H1 (cell line): Measurements from ENCODE around the gene TUBB2B. TPM values are rescaled to one million over a fixed set of nuclear protein-coding genes. Genes with fewer than 3 reads are reported as not detected.
A peak's percentile ranks its signal among the peaks of the same experiment; 100 is the strongest.

ENCODE experiments used
- CTCF ChIA-PET: fragments of 300-600 bp; sonication (Branson Sonifier 250); formaldehyde crosslinking; loops from one replicate; lab custom pipeline; 2021; ENCODE audit not compliant: partially characterized antibody; lab: Charles Lee
- POLR2A ChIA-PET: fragments of 300-600 bp; sonication (Branson Sonifier 250); formaldehyde crosslinking; loops from one replicate; lab custom pipeline; 2021; ENCODE audit warnings: inconsistent platforms; ENCODE audit not compliant: partially characterized antibody; lab: Charles Lee
- DNase-seq, 2 experiments: peaks; one replicate each; pipeline versions ENCODE4 v3.0.0 to v3.0.0-alpha.2; 2010 to 2022; ENCODE audit warnings: low spot score in 2 of 2, low read depth in 1 of 2, mixed read lengths in 1 of 2
- FAIRE-seq: peaks from 2 replicates; lab custom pipeline; 2011; peaks lifted over from hg19 to GRCh38; lab: Jason Lieb, UNC
- H2AFZ ChIP-seq: 2 replicates; pipeline ENCODE4 v1.8.1; 2012; ENCODE audit warnings: low read length, inconsistent platforms
- H2AK5ac ChIP-seq: 2 replicates; pipeline ENCODE4 v1.6.1; 2013; ENCODE audit warnings: low read depth, low read length
- H2BK120ac ChIP-seq: replicated peaks from 2 replicates; pipeline ENCODE3; 2013; ENCODE audit warnings: low read depth, low read length, inconsistent platforms
- H2BK12ac ChIP-seq: 2 replicates; pipeline ENCODE4 v1.6.1; 2013; ENCODE audit warnings: low read depth, low read length
- H2BK15ac ChIP-seq: 2 replicates; pipeline ENCODE4 v1.6.1; 2013; ENCODE audit warnings: low read length
- H2BK20ac ChIP-seq: 2 replicates; pipeline ENCODE4 v1.6.1; 2013; ENCODE audit warnings: low read length
- H2BK5ac ChIP-seq: 2 replicates; pipeline ENCODE4 v1.6.1; 2013; ENCODE audit warnings: low read depth, low read length
- H3K14ac ChIP-seq: 2 replicates; pipeline ENCODE4 v1.6.1; 2013; ENCODE audit warnings: inconsistent platforms; ENCODE audit not compliant: insufficient read length
- H3K18ac ChIP-seq: 2 replicates; pipeline ENCODE4 v1.6.1; 2013; ENCODE audit warnings: low read length; ENCODE audit errors: extremely low read depth
- H3K23ac ChIP-seq: 2 replicates; pipeline ENCODE4 v1.6.1; 2013; ENCODE audit warnings: inconsistent platforms; ENCODE audit not compliant: insufficient read length
- H3K23me2 ChIP-seq: 2 replicates; pipeline ENCODE4 v1.6.1; 2013; ENCODE audit warnings: low read depth, low read length
- H3K27ac ChIP-seq: 2 replicates; pipeline ENCODE4 v1.6.1; 2011; ENCODE audit warnings: low read depth, low read length, inconsistent platforms
- H3K27me3 ChIP-seq, 4 experiments: replicated peaks in 1 of 4; 1 replicate in 1 of 4; 2 replicates in 3 of 4; pipeline versions ENCODE4 v1.6.1 to v1.8.1; 2011 to 2013; ENCODE audit warnings: low read length in 3 of 4, mild to moderate bottlenecking in 3 of 4, inconsistent platforms in 2 of 4, mixed read lengths in 2 of 4, moderate library complexity in 1 of 4; ENCODE audit not compliant: control insufficient read depth in 3 of 4, insufficient read depth in 3 of 4; ENCODE audit errors: extremely low read depth in 1 of 4
- H3K36me3 ChIP-seq, 4 experiments: 2 replicates each; pipeline versions ENCODE4 v1.6.1 to v1.8.1; 2011 to 2013; ENCODE audit warnings: mild to moderate bottlenecking in 4 of 4, low read length in 3 of 4, moderate library complexity in 2 of 4, control low read depth in 1 of 4, inconsistent platforms in 1 of 4; ENCODE audit not compliant: insufficient read depth in 4 of 4, control insufficient read depth in 2 of 4
- H3K4ac ChIP-seq: replicated peaks from 2 replicates; pipeline ENCODE3; 2013; ENCODE audit warnings: low read length, low read depth, mixed read lengths, inconsistent platforms; ENCODE audit not compliant: insufficient read length
- H3K4me1 ChIP-seq, 4 experiments: replicated peaks in 1 of 4; 1 replicate in 1 of 4; 2 replicates in 3 of 4; pipeline versions ENCODE4 v1.6.1 to v1.8.1; 2011 to 2013; ENCODE audit warnings: low read length in 3 of 4, inconsistent platforms in 2 of 4, mixed read lengths in 1 of 4; ENCODE audit not compliant: insufficient read depth in 4 of 4, control insufficient read depth in 3 of 4
- H3K4me2 ChIP-seq, 2 experiments: 2 replicates each; pipeline versions ENCODE4 v1.6.1 to v1.8.1; 2011 to 2013; ENCODE audit warnings: low read depth in 2 of 2, low read length in 2 of 2, control low read depth in 1 of 2, inconsistent platforms in 1 of 2, mild to moderate bottlenecking in 1 of 2; ENCODE audit not compliant: insufficient read depth in 1 of 2
- H3K4me3 ChIP-seq, 4 experiments: fragments of 200-600, 300-600 bp in 1 of 4; sonication (generic), shearing (Covaris generic), sonication (Bioruptor Twin) in 1 of 4; 2 replicates each; pipeline versions ENCODE4 v1.5.1 to v1.8.1; 2011 to 2016; ENCODE audit warnings: low read length in 4 of 4, low read depth in 3 of 4, control low read depth in 2 of 4, inconsistent platforms in 2 of 4, mild to moderate bottlenecking in 2 of 4, mixed read lengths in 1 of 4, moderate library complexity in 1 of 4; ENCODE audit not compliant: insufficient read depth in 2 of 4; ENCODE audit errors: extremely low read depth in 1 of 4
- H3K56ac ChIP-seq: replicated peaks from 2 replicates; pipeline ENCODE3; 2013; ENCODE audit warnings: low read depth, mild to moderate bottlenecking, mixed read lengths, low read length, inconsistent platforms; ENCODE audit not compliant: insufficient read length
- H3K79me1 ChIP-seq: 2 replicates; pipeline ENCODE4 v1.6.1; 2013; ENCODE audit warnings: low read depth, low read length, control low read depth
- H3K79me2 ChIP-seq, 2 experiments: 2 replicates each; pipeline versions ENCODE4 v1.6.1 to v1.8.1; 2012 to 2013; ENCODE audit warnings: low read length in 2 of 2, mild to moderate bottlenecking in 2 of 2, inconsistent platforms in 1 of 2; ENCODE audit not compliant: insufficient read depth in 2 of 2, control insufficient read depth in 1 of 2
- H3K9ac ChIP-seq, 4 experiments: replicated peaks in 1 of 4; 1 replicate in 1 of 4; 2 replicates in 3 of 4; pipeline versions ENCODE4 v1.6.1 to v1.8.1; 2011 to 2013; ENCODE audit warnings: low read depth in 3 of 4, low read length in 3 of 4, control low read depth in 2 of 4, mild to moderate bottlenecking in 2 of 4, moderate library complexity in 2 of 4, inconsistent platforms in 1 of 4; ENCODE audit errors: extremely low read depth in 1 of 4
- H3K9me3 ChIP-seq, 2 experiments: 2 replicates each; pipeline versions ENCODE4 v1.6.1 to v1.8.1; 2012 to 2013; ENCODE audit warnings: mild to moderate bottlenecking in 2 of 2, moderate library complexity in 2 of 2, control low read depth in 1 of 2, inconsistent platforms in 1 of 2, low read depth in 1 of 2, low read length in 1 of 2, mixed read lengths in 1 of 2; ENCODE audit not compliant: insufficient read depth in 2 of 2
- H4K20me1 ChIP-seq, 2 experiments: replicated peaks in 1 of 2; 2 replicates each; pipeline versions ENCODE3 to v1.8.1; 2011 to 2013; ENCODE audit warnings: inconsistent platforms in 2 of 2, low read length in 2 of 2, mild to moderate bottlenecking in 1 of 2; ENCODE audit not compliant: insufficient read depth in 2 of 2, control insufficient read depth in 1 of 2
- H4K5ac ChIP-seq: 2 replicates; pipeline ENCODE4 v1.6.1; 2013; ENCODE audit warnings: low read length, low read depth, mixed read lengths, inconsistent platforms; ENCODE audit not compliant: insufficient read length
- H4K8ac ChIP-seq: 2 replicates; pipeline ENCODE4 v1.8.0; 2013; ENCODE audit warnings: mild to moderate bottlenecking, moderate library complexity, low read length, inconsistent platforms; ENCODE audit not compliant: insufficient read depth; ENCODE audit errors: extremely low read depth
- H4K91ac ChIP-seq: replicated peaks from 2 replicates; pipeline ENCODE3; 2013; ENCODE audit warnings: low read length, mixed read lengths, inconsistent platforms; ENCODE audit not compliant: insufficient read length
- WGBS, 2 experiments: shearing (Covaris generic) in 1 of 2; methylation state at CpG; one replicate each; pipeline versions ENCODE4 v1.1.6 to v1.1.7; 2013 to 2015; ENCODE audit warnings: low lambda C conversion rate in 2 of 2, mixed read lengths in 2 of 2, inconsistent platforms in 1 of 2, low coverage in 1 of 2, missing lambda C conversion rate in 1 of 2; ENCODE audit not compliant: insufficient replicate concordance in 2 of 2, insufficient coverage in 1 of 2, insufficient read length in 1 of 2; ENCODE audit errors: extremely low coverage in 1 of 2, missing lambda C conversion rate in 1 of 2; 5-methylcytosine and 5-hydroxymethylcytosine counted together
- polyA plus RNA-seq, 7 experiments: library from polyadenylated mRNA; depleted of rRNA in 3 of 7; stranded (reverse) in 5 of 7; unstranded in 2 of 7; fragments of >200 nt in 5 of 7; fragments of 200-250 nt in 2 of 7; gene quantifications; 1 replicate in 5 of 7; 2 replicates in 1 of 7; 4 replicates in 1 of 7; pipeline versions ENCODE4 v1.2.1 to v1.2.3, GENCODE V29; 2011 to 2013; ENCODE audit warnings: missing spikeins in 2 of 7, mixed read lengths in 2 of 7
- total RNA-seq: library from RNA; stranded (reverse); fragmentation: NEBNext Ultra II Directional; extraction: Animal tissue kit (Norgen Biotek cat#: 25700); gene quantifications from 2 replicates; pipeline ENCODE4 v1.2.1, GENCODE V29; 2021

Gene TUBB2B
- total and polyA plus RNA-seq, 2 of the 8 experiments (the other 6 are each of a cell fraction or from before 2014, with no cell fraction given), result 612 to 722 TPM

DNA sequence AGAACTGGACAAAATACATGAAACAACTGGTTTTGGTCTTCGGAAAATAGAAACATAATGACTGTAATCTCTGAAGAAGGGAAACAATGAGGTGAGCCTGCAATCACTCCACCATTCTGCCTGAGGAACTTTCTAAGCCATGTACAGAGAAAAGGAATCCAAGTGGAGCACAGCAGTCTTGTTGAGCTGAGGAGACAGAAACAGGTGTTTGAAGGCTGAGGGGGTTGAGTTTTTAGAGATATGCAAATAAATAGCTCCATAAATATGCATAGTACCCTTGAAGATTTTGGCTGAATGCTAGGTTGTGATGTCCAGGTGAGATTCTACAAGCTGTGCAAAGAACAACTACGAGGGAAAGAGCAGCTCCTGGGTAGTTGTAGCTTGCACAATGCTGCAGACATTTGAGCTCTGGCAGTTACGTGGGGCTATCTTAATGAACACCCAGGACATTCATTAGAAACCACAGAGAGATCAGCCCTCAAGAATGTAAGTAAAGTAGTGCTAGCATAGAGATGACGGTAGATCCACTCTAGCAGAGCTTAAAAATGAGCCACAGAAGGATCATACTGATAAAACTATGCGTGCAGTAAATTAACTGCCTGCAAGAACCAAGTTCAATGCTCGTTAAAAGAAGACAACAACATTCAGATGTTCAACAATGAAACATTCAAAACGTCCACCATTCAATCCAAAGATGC is 24.3 kb downstream of the TUBB2B start:
- Histone ChIP-seq H4K8ac (no peak overlapping the region), H2AFZ (peak overlapping the region; percentile 42; the same call in 1 of the 2 replicates), H2BK12ac (no peak overlapping the region), H2BK20ac (no peak overlapping the region), H3K4me3 (no peak overlapping the region), H3K4me2 (no peak overlapping the region), H3K18ac (no peak overlapping the region), H3K23me2 (no peaks in the 10 kb centered on the region), H2BK120ac (no peak overlapping the region), H3K79me1 (no peaks in the 10 kb centered on the region), H3K79me2 (no peaks in the 10 kb centered on the region), H3K23ac (no peak overlapping the region), H3K4ac (no peak overlapping the region), H4K91ac (no peak overlapping the region), H3K56ac (no peak overlapping the region), H3K4me1 (peaks cover 0 to 5% (median 4%) of the 10 kb centered on the region in 4 experiments; a peak in 5 of 7 replicates), H4K5ac (no peak overlapping the region), H3K9me3 (no peaks in the 10 kb centered on the region), H2BK15ac (no peak overlapping the region), H2BK5ac (no peak overlapping the region), H3K27ac (no peak overlapping the region), H4K20me1 (no peaks in the 10 kb centered on the region), H3K14ac (no peak overlapping the region), H2AK5ac (no peak overlapping the region), H3K27me3 (no peaks in the 10 kb centered on the region), H3K9ac (no peak overlapping the region), H3K36me3 (no peaks in the 10 kb centered on the region)
- WGBS, 2 experiments, result 83% methylated on average over 7 of the region's 7 CpGs; no CpG with 5 or more reads in 1 of the 2 experiments
- DNase-seq (no peak), FAIRE-seq (no peak)
- POLR2A ChIA-PET, result interaction anchor here (0.9 to 1.7 kb wide), 6 partner anchors 9 to 56 kb away, joined by 3 to 6 read pairs (median 4); partner anchors contain the start of genes PSMG4 and TUBB2A
- CTCF ChIA-PET, result interaction anchor here (0.5 to 1.7 kb wide), 12 partner anchors 10 to 251 kb away, joined by 3 to 5 read pairs (median 3); partner anchors contain the start of gene TUBB2A
